UCSD-AML1 (cell line): ENCODE data around the gene SLC6A2.

Experiments used
- DNase-seq: peaks from one replicate; lab custom pipeline; 2025; ENCODE audit not compliant: unreplicated experiment; lab: John Stamatoyannopoulos, UW

SLC6A2 gene

GRCh38 chr16:55671206-55671973 is 15.6 kb downstream of the SLC6A2 start:
- DNase-seq, result no peak

GRCh38 chr16:55671974-55672280 is 16.1 kb downstream of the SLC6A2 start:
- no peak for DNase-seq

- no peak for DNase-seq
These were observed 16.7 kb downstream of the SLC6A2 start for GRCh38 chr16:55672471-55672870.

GRCh38 chr16:55678161-55678821 is 22.5 kb downstream of the SLC6A2 start:
- no peak for DNase-seq

GRCh38 chr16:55682086-55682485 is 26.3 kb downstream of the SLC6A2 start:
- DNase-seq, result no peak

- DNase-seq, result no peak
These were observed 30.2 kb downstream of the SLC6A2 start for GRCh38 chr16:55685973-55686372.

GRCh38 chr16:55686671-55687070 is 30.9 kb downstream of the SLC6A2 start:
- no peak for DNase-seq

- no peak for DNase-seq
These were observed 32.0 kb downstream of the SLC6A2 start for GRCh38 chr16:55687802-55688201.

- DNase-seq, result no peak
These were observed 35.1 kb downstream of the SLC6A2 start for GRCh38 chr16:55690841-55691240.

- DNase-seq, result no peak
These were observed 36.0 kb downstream of the SLC6A2 start for GRCh38 chr16:55691771-55692170.

GRCh38 chr16:55695595-55695994 is 39.8 kb downstream of the SLC6A2 start:
- DNase-seq, result no peak

- no peak for DNase-seq
These were observed 42.1 kb downstream of the SLC6A2 start for GRCh38 chr16:55697867-55698266.

- no peak for DNase-seq
These were observed 42.5 kb downstream of the SLC6A2 start for GRCh38 chr16:55698331-55698730.

- no peak for DNase-seq
These were observed 43.2 kb downstream of the SLC6A2 start for GRCh38 chr16:55698946-55699345.

- no peak for DNase-seq
These were observed 43.8 kb downstream of the SLC6A2 start for GRCh38 chr16:55699616-55700015.

- no peak for DNase-seq
These were observed 44.3 kb downstream of the SLC6A2 start for GRCh38 chr16:55700067-55700466.

- no peak for DNase-seq
These were observed 45.2 kb downstream of the SLC6A2 start for GRCh38 chr16:55700961-55701360.

GRCh38 chr16:55701442-55702319 is 45.9 kb downstream of the SLC6A2 start:
- DNase-seq, result peak; percentile 58

- DNase-seq, result no peak
These were observed 47.5 kb downstream of the SLC6A2 start for GRCh38 chr16:55703003-55704001.

- no peak for DNase-seq
These were observed 51.1 kb downstream of the SLC6A2 start for GRCh38 chr16:55706739-55707384.
